Astrocyte of the cerebellum (primary cell): ENCODE measurements around the gene PDGFC.

Experiments used
- DNase-seq: peaks from one replicate; pipeline ENCODE4 v3.0.0-alpha.2; 2011; ENCODE audit warnings: low read depth
- H3K4me3 ChIP-seq: 2 replicates; pipeline ENCODE4 v1.5.1; 2011; ENCODE audit warnings: mild to moderate bottlenecking, low read depth, low read length, moderate library complexity
- in situ Hi-C: cut with HindIII; loops from 2 replicates; pipeline ENCODE4 v1.10.0; 2017; ENCODE audit warnings: low sequenced_read_pairs
- TF ChIP-seq, protein P1 (sequence below): IDR thresholded peaks from 2 replicates; pipeline ENCODE4 v1.5.1; 2012; ENCODE audit warnings: low read length, low read depth, moderate library complexity, mild to moderate bottlenecking; ENCODE audit errors: missing control alignments

The PDGFC gene

DNA sequence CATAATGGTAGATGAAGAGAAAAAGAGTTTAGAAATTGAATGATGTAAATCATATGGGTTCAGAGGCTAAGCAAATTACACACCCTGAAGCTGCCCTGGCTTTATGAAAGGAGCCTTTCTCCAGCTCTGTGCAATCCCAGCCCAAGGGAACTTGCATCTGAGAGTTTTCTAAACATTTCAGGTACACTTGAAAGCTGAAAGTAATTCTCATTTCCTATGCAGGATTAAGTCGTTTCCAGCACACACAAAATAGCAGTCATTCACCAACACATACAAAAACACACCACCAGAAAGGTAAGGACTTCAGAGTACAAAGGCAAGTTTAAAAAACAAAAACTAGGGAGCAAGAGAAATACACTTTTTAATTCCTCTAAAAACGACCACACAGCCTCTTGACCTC is 1.7 kb downstream of the PDGFC start:
- TF ChIP-seq, protein P1, sequence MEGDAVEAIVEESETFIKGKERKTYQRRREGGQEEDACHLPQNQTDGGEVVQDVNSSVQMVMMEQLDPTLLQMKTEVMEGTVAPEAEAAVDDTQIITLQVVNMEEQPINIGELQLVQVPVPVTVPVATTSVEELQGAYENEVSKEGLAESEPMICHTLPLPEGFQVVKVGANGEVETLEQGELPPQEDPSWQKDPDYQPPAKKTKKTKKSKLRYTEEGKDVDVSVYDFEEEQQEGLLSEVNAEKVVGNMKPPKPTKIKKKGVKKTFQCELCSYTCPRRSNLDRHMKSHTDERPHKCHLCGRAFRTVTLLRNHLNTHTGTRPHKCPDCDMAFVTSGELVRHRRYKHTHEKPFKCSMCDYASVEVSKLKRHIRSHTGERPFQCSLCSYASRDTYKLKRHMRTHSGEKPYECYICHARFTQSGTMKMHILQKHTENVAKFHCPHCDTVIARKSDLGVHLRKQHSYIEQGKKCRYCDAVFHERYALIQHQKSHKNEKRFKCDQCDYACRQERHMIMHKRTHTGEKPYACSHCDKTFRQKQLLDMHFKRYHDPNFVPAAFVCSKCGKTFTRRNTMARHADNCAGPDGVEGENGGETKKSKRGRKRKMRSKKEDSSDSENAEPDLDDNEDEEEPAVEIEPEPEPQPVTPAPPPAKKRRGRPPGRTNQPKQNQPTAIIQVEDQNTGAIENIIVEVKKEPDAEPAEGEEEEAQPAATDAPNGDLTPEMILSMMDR: no peak
- DNase-seq: no peak
- peak overlapping the region; percentile 92 for H3K4me3 ChIP-seq
- in situ Hi-C loops: no loop called here

DNA sequence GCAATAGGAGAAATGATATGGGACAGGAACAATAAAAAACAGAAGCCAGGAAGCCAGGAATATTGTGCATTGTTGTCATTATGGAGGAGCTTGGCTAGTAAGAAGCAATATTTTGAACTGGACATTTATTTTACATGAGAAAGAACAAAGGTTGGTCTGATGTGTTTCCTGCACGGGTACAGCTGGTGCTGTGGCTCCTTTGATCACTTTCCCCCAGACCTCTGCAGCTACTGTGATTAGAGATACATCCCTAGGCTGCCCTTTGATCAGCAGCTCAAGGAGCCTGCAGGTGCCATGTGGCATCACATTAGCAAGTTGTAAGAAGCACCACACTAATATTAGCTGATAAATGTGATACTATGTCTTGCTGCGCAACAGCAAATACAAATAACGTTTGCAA is 2.5 kb downstream of the PDGFC start:
- no peak for DNase-seq
- in situ Hi-C loops: no loop called here
- peak overlapping the region; percentile 92 for H3K4me3 ChIP-seq
- TF ChIP-seq, protein P1: no peak

GRCh38 chr4:156968479-156968984 is 3.1 kb downstream of the PDGFC start:
- in situ Hi-C loops: no loop called here
- H3K4me3 ChIP-seq: peak overlapping the region; percentile 92
- DNase-seq: peak; percentile 79
- TF ChIP-seq, protein P1: peak; percentile 84

- in situ Hi-C loops: no loop called here
Observed at GRCh38 chr4:156966836-156967235, 4.8 kb downstream of the PDGFC start.

GRCh38 chr4:156963419-156963818 is 8.2 kb downstream of the PDGFC start:
- in situ Hi-C loops: no loop called here
- TF ChIP-seq, protein P1: no peak
- no peak for DNase-seq
- no peak overlapping the region for H3K4me3 ChIP-seq

More at GRCh38 chr4:156966836-156967235, 4.8 kb downstream of the PDGFC start:
- no peak for DNase-seq
- TF ChIP-seq, protein P1: no peak
- no peak overlapping the region for H3K4me3 ChIP-seq

DNA sequence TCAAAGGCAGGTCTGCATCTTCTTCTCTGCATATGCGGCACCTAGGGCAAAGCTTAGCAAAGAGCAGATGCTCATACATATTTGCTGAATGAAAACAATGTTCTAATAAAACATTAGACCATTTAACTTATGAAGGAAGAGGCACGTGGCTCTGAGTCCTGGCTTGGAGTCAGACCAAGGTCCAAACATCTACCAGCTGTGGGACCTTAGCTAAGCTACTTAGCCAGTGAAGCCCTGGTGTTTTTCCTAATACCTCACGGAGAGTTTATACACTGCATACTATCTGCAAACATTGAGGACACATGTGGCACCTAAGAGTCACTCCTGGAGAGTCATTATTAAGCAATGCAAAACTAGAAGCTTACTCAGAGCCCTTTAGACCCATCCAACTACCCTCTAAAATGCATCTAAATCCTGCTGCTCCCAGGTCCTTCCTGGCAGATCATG is 9.0 kb downstream of the PDGFC start:
- DNase-seq: no peak
- no peak overlapping the region for H3K4me3 ChIP-seq
- in situ Hi-C loops: no loop called here
- TF ChIP-seq, protein P1: no peak

DNA sequence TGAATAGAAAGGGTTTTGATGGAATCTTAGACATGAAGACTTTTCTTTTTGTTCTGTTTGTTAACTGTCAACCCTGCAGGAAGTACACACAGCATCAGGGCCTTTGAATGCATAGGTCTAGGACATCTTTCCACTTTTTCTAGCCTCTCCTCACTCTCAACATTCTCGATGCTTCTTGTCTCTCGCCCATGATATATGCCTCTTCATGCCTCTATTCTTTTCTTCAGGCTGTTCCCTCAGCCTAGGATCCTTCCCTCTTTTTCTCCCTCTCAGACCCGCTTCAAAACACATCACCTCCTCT is 9.6 kb downstream of the PDGFC start:
- no peak for DNase-seq
- in situ Hi-C loops: no loop called here
- H3K4me3 ChIP-seq: no peak overlapping the region
- TF ChIP-seq, protein P1: no peak
